Measurements from ENCODE around the gene TMEM178A.

TMEM178A gene

DNA sequence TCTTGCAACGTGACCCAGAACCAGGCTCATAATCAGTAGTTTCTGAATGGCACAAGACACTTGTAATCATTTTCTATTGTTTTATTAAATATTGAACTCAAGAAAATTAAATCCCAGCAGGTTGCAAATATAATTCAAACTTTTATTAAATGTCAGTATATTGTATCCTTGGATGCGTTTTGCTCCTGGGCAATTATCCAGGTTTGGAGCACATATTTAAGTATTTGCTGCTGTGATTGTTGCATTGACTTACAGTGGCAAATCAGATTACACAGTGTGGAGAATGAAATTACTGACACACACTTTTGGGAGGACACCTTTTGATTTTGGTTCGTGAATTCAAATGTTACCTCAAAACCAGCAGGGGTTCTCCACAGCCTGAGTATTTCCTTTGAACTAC is 27.1 kb upstream of the TMEM178A start:
- ATAC-seq (ENCODE audit: insufficient read depth, low read depth) (no peak), DNase-seq (no peak)
- Histone ChIP-seq H3K36me3 (ENCODE audit: insufficient read depth, low read length) (no peaks in the 10 kb centered on the region), H2AFZ (ENCODE audit: low read depth, low read length) (no peak overlapping the region), H3K4me3 (ENCODE audit: low read depth in 1 of 2, low read length in 2 of 2) (no peak overlapping the region), H3K4me1 (ENCODE audit: insufficient read depth, low read length) (no peaks in the 10 kb centered on the region), H3K9ac (ENCODE audit: low read depth, low read length) (no peak overlapping the region), H3K4me2 (ENCODE audit: insufficient read depth, low read length) (no peak overlapping the region), H3K79me2 (ENCODE audit: insufficient read depth, low read length) (no peaks in the 10 kb centered on the region), H3K27me3 (ENCODE audit: insufficient read depth, low read length, poor library complexity) (no peaks in the 10 kb centered on the region), H4K20me1 (ENCODE audit: insufficient read depth, low read length) (no peaks in the 10 kb centered on the region), H3K27ac (ENCODE audit: low read length) (no peak overlapping the region), H3K9me3 (ENCODE audit: insufficient read depth, low read length, severe bottlenecking) (no peaks in the 10 kb centered on the region)
- TF ChIP-seq EZH2 (IDR thresholded peaks at IDR 0.05; ENCODE audit: borderline replicate concordance, low read depth, low read length, severe bottlenecking) (no peak), CTCF (IDR thresholded peaks at IDR 0.05; ENCODE audit: borderline replicate concordance, extremely low read depth, low read length, poor library complexity, severe bottlenecking) (no peak)

DNA sequence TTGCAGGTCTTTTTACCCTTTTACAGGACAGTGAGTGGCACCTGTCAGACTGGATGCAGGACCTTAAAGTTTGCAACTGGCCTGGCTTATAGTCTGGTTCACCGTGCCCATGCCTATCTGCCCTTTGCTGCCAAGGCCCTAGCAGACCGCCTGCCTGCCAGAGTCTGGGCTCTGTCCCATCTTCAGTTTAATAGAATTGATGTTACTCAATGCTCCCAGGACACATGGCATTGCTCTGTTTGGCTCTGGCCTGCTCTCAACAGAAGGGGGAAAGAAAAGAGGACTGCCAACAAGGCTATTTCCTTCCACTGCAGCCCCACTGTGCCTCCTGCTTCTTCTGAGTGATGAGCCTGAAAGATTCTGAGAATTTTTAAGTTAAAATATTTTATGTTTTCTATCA is 25.6 kb upstream of the TMEM178A start:
- no peak for ATAC-seq (ENCODE audit: insufficient read depth, low read depth)
- H2AFZ ChIP-seq (ENCODE audit: low read depth, low read length): no peak overlapping the region
- no peaks in the 10 kb centered on the region for H3K4me1 ChIP-seq (ENCODE audit: insufficient read depth, low read length)

DNA sequence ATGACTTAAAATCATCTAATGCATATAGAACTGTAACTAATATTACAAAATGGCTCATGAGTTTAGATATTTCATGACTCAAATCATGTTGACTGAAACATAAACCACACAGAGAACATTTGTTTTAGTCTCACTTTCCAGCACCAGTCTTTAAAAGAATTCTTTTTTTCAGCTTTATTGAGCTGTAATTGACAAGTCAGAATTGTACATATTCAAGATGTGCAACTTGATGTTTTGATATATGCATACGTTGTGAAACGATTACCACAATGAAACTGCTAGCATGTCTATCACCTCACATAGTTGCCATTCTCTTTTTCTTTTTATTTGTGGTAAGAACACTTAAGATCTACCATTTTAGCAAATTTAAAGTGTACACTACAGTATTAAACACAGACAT is 25.0 kb upstream of the TMEM178A start:
- no peaks in the 10 kb centered on the region for H3K27me3 ChIP-seq (ENCODE audit: insufficient read depth, low read length, poor library complexity)
- no peaks in the 10 kb centered on the region for H3K4me1 ChIP-seq (ENCODE audit: insufficient read depth, low read length)
- H3K27ac ChIP-seq (ENCODE audit: low read length): no peak overlapping the region
- no peak overlapping the region for H3K4me2 ChIP-seq (ENCODE audit: insufficient read depth, low read length)
- no peak for DNase-seq
- H2AFZ ChIP-seq (ENCODE audit: low read depth, low read length): no peak overlapping the region
- no peak for ATAC-seq (ENCODE audit: insufficient read depth, low read depth)
- no peaks in the 10 kb centered on the region for H4K20me1 ChIP-seq (ENCODE audit: insufficient read depth, low read length)
- H3K4me3 ChIP-seq (ENCODE audit: low read depth in 1 of 2, low read length in 2 of 2): no peak overlapping the region
- no peak overlapping the region for H3K9ac ChIP-seq (ENCODE audit: low read depth, low read length)
- H3K9me3 ChIP-seq (ENCODE audit: insufficient read depth, low read length, severe bottlenecking): no peaks in the 10 kb centered on the region
- no peaks in the 10 kb centered on the region for H3K36me3 ChIP-seq (ENCODE audit: insufficient read depth, low read length)
- TF ChIP-seq EZH2 (IDR thresholded peaks at IDR 0.05; ENCODE audit: borderline replicate concordance, low read depth, low read length, severe bottlenecking): no peak
- no peak for TF ChIP-seq CTCF (IDR thresholded peaks at IDR 0.05; ENCODE audit: borderline replicate concordance, extremely low read depth, low read length, poor library complexity, severe bottlenecking)
- no peaks in the 10 kb centered on the region for H3K79me2 ChIP-seq (ENCODE audit: insufficient read depth, low read length)

More for the DNA sequence above, 25.6 kb upstream of the TMEM178A start:
- Histone ChIP-seq H3K9ac (ENCODE audit: low read depth, low read length) (no peak overlapping the region), H3K4me3 (ENCODE audit: low read depth in 1 of 2, low read length in 2 of 2) (no peak overlapping the region), H4K20me1 (ENCODE audit: insufficient read depth, low read length) (no peaks in the 10 kb centered on the region), H3K27ac (ENCODE audit: low read length) (no peak overlapping the region), H3K9me3 (ENCODE audit: insufficient read depth, low read length, severe bottlenecking) (no peaks in the 10 kb centered on the region), H3K36me3 (ENCODE audit: insufficient read depth, low read length) (no peaks in the 10 kb centered on the region), H3K79me2 (ENCODE audit: insufficient read depth, low read length) (no peaks in the 10 kb centered on the region), H3K27me3 (ENCODE audit: insufficient read depth, low read length, poor library complexity) (no peaks in the 10 kb centered on the region), H3K4me2 (ENCODE audit: insufficient read depth, low read length) (no peak overlapping the region)
- DNase-seq: no peak
- TF ChIP-seq EZH2 (IDR thresholded peaks at IDR 0.05; ENCODE audit: borderline replicate concordance, low read depth, low read length, severe bottlenecking) (no peak), CTCF (IDR thresholded peaks at IDR 0.05; ENCODE audit: borderline replicate concordance, extremely low read depth, low read length, poor library complexity, severe bottlenecking) (no peak)

DNA sequence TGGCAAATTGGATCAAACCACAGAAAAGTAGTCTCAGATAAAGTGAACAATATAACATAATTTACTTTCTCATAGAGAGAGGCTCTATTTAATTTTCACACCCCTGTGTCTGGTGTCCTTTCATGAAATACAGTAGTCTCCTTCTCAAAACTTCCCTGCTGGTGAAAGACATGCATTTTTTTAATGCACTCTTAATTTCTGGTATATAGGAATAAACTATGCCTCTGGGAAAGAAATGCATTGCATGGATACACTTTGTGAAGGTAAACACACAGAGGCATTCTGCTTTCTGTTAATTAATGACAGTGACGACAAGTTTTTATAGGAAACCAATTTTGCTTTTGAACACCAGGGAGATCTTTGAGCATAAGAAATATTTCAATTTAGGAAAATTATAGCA is 24.1 kb upstream of the TMEM178A start:
- no peak for ATAC-seq (ENCODE audit: insufficient read depth, low read depth)
- H3K9ac ChIP-seq (ENCODE audit: low read depth, low read length): no peak overlapping the region
- H3K79me2 ChIP-seq (ENCODE audit: insufficient read depth, low read length): no peaks in the 10 kb centered on the region
- H3K27ac ChIP-seq (ENCODE audit: low read length): no peak overlapping the region
- no peaks in the 10 kb centered on the region for H3K4me1 ChIP-seq (ENCODE audit: insufficient read depth, low read length)
- DNase-seq: no peak
- TF ChIP-seq CTCF (IDR thresholded peaks at IDR 0.05; ENCODE audit: borderline replicate concordance, extremely low read depth, low read length, poor library complexity, severe bottlenecking) (no peak), EZH2 (IDR thresholded peaks at IDR 0.05; ENCODE audit: borderline replicate concordance, low read depth, low read length, severe bottlenecking) (no peak)
- H4K20me1 ChIP-seq (ENCODE audit: insufficient read depth, low read length): no peaks in the 10 kb centered on the region
- H2AFZ ChIP-seq (ENCODE audit: low read depth, low read length): no peak overlapping the region
- H3K4me2 ChIP-seq (ENCODE audit: insufficient read depth, low read length): no peak overlapping the region
- no peaks in the 10 kb centered on the region for H3K36me3 ChIP-seq (ENCODE audit: insufficient read depth, low read length)
- no peaks in the 10 kb centered on the region for H3K9me3 ChIP-seq (ENCODE audit: insufficient read depth, low read length, severe bottlenecking)
- H3K27me3 ChIP-seq (ENCODE audit: insufficient read depth, low read length, poor library complexity): no peaks in the 10 kb centered on the region
- H3K4me3 ChIP-seq (ENCODE audit: low read depth in 1 of 2, low read length in 2 of 2): no peak overlapping the region
